Activated CD8-positive, alpha-beta memory T cell treated with anti-CD3 and anti-CD28 coated beads, Interleukin-2, amount 50 U/mL, for 48 hours (primary cell): ENCODE measurements around the gene ATP2A3.

Experiments used
- DNase-seq: peaks from one replicate; pipeline ENCODE4 v3.0.0-alpha.2; 2020

ATP2A3 gene

DNA sequence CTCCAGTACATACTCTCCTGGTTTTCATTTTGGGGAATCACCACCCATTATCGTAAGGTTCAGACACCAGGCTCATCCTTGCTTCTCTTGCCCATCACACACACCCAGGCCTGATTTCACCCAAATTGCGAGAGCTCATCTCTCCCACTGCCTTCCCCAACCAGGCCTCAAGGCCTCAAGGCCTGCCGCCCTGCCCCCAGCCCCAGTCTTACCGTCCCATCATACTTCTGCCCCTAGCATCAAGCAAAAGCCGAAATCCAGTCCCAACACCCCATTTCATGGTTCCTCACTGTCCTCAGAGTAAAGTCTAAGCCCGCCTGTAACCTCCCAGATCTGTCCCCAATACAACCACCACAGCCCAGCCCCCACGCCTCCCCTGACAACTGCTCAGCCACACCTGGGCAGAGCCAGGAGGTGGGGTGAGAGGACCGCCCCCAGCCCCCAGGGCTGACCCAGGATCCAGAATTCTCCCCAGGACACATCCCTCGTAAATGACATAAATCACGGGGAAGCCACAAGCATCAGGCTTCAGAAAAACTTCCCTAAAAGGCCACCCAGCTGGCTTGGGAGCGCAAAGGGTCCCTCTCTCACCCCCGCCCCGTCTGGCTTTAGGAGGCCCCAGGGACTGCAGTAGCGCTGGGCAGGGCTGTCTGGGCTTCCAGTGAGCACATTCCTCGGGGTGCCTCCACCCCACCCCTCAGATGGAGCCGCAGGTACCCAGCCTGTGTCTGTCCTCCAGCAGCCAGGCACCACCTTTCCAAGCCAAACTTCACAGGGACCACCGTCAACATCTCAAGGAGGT lies 38.4 kb downstream of the ATP2A3 start:
- DNase-seq, result no peak

DNA sequence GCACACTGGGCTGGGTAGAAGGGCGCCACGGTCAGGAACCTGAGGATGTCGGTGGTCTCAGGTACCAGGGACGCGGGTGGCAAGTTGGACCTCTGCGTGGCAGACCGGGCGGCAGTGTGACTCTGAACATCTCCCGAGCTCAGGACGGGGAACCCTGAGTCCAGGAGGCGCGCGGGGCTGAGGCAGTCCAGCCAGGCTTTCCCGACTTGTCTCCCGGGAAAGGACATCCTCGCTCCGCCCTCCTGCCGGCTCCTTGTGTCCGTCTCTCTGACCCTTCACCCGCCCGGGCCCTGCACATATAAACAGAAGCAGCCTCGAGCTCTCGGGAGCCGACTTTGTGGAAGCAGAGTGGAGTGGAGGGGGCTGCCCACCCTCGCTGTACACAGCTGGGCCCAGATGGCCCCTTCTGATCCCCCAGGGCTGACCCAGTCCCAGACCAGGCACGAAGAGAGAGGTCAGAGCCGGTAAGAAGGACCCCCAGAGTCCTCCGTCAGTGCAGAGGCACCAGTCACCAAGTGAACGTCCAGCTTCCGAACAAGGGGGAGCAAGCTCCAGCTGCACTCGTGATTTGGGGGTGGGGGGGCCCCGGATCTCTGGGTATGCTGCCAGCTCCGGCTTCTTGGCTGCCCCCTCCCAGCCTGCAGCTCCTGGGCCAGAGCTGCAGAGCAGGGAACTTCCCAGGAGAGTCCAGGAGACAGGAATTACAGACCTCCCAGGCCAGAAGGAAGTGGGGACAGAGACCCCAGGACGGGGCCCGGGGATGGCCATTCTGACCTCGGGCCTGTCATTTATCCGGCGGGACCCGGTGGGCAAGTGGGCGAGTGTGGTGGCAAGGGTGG lies 39.5 kb downstream of the ATP2A3 start:
- DNase-seq, result no peak

DNA sequence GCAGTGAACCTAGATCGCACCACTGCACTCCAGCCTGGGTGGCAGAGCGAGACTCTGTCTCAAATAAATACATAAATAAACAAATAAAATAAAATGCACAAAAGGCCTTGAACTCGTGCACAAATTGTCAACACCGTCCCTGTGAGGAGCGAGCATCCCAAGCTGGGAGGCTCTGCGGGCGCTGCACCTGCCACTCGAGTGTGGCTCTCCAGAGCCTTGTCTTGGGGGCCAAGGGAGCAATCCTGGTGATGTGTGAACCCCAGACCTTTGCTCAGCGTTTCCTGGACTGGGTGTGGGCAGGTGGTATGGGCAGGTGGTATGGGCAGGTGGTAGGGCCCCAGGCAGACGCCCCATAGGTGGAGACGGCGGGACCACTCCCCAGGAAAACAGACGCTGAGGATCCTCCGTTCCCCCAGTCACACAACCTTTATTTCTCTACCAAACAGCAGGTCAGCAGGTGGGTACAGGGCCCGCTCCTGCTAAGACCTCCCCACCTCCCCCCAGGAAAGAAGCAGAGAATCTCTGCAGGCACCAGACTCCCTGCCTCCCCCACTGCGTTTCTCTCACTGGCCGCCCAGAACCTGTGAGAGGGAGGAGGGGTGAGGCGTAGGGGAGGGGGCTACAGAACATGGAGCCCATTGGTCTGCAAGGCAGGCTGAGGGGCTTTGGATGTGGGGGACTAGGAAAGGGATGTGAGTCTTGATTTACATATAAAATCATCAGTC lies 40.6 kb downstream of the ATP2A3 start:
- DNase-seq, result no peak

DNA sequence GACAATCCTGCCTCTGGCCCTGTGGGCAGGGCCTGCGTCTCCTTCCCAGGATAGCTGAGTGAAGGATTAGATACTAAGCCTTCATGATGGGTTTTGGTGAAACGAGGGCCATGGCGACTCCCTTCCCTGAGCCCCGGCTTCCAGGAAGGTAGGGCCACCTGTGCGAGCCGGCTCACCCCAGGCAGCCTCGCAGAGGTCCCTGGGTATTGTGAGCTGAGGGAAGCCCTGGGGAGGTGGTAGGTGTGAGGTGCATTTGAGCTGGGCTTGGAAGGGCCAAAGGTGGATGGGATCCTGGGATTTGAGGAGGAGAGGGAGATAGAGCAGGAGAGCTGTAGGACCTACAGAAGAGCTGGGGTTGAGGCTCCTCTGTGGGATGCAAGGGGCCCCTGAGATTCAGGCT lies 41.5 kb downstream of the ATP2A3 start:
- no peak for DNase-seq

DNA sequence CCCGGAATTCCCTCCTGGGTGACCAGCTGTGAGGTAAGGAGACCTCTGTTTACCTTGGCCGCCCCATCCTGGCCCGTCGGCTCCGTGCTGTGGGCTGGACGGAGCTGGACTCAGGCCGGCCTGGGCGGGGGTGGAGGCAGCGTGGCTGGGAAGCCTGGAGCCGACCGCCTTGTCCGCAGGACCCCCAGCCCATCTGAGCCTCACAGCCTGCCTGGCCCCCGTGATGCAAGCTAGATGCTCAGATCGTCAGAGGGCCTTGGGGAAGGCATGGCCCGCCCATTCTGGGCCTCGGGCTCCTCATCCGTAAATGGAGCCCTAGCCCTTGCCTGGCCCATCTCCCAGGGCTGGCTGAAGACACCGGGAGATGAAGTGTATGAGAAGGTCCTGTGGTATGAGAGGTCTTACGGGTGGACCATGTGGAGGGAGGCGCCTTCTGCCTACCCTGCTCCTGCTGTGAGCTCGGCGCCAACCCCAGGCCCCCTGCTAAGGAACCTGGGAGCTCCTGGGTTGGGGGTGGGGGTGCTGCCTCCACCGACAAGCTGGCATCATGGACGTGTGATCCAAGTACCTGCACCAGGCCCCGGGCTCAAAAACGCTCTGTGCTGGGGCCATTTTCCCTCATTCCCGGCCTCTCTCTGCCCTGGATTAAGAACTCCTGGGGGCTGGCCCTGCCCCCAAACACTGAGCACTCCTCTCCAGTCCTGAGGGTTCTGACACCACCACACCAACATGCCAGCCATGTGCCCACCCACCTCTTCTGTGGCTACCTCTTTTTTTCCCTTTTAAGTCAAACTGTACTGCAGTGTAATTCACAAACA lies 42.5 kb downstream of the ATP2A3 start:
- DNase-seq, result no peak

DNA sequence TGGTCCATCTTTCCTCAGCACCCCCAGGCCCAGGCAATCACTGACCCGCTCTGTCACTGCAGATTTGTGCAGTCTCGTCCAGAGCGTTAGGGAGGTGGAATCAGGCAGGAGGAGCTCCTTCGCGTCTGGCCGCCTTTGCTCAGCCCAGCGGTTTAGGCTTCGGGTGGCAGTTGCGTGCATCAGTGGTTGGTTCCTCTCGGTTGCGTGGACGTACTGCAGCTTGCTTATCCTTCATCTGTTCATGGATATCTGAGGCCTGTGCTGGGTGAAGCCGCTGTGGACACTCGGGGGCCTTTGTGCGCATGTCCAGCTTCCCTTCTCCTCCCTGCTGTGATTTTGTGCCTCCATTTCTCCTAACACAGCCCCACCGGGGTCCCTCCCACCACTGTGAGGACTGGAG lies 43.2 kb downstream of the ATP2A3 start:
- DNase-seq, result no peak

DNA sequence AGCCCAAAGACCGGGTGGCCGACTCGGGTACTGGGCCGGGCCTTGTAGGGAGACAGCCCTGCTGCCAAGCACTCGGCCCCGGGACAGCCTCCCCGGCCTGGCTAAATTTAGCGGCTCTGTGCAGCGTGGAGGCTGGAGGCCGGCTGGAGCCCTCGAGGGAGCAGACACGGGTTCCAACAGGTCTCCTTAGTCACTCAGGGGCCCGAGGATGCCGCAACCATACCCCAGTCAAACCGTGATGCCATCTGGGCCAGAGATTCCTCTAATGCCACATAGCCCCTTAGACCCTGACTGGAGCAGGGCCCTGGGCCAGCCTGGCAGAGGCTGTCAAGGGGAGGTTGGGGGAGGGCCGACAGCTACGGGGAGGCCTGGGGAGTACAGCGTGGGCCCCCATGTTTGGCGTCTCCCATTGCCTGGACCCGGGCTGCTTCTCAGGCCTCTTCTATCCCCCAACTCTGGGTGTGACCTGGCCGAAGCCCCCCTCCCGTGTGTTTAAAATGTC lies 45.1 kb downstream of the ATP2A3 start:
- no peak for DNase-seq

DNA sequence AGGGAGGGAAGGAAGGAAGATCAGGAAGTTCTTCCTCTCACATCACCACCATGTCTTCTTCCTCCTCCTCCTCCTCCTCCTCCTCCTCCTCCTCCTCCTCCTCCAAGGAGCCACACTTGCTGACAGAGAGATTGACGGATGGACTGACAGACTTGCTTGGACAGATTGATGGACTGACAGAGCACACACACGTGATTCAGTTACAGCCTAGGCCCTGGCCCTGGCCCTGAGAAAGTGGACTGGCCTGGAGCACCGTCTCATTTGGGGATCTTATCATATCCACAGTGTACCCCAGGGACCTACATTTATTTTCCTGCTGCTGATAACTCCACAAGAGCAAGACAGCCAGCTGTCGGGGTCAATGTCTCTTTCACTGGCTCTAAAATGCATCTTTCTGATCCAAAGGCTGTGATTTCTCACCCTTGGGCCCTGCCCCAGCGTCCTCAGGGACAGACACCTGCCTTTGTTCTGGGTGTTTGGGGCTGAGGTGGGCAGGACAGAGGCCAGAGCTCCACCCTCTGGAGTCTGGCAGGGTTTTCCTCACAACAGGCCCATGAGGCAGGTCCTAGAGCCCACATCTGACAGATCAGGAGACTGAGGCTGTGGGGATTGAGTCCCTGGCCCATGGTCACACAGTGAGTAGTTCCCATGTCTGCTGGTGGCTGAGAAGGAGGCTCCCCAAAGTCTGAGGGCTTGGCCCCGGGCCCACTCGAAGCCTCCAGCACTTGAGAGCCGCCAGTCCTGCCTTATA lies 45.7 kb downstream of the ATP2A3 start:
- DNase-seq, result no peak

DNA sequence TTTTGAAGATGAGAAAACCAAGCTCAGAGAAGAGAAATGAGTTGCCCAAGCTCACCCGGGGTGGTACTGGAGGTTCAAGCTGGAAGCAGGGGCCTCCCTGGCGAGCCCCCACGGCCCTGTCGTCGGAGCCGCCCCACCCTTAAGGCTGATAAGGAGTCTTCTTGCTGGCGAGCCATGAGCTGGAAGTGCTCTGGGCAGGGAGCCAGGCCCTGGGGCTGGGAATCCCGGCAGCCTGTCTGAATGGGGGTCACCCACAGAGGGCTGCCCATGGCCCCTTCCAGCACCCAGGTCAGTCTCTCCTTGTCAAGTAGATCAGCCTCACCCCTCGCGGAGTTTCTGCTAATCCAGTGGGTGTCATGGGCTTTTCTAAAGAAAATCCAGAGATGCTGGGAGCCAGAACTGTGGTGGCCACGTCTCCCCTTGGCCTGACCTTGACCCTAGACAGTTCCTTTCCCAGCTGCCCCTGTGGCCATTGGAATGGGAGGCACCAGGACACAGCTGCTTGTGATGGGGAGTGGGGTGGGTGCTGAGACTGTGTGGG lies 46.8 kb downstream of the ATP2A3 start:
- DNase-seq, result no peak

DNA sequence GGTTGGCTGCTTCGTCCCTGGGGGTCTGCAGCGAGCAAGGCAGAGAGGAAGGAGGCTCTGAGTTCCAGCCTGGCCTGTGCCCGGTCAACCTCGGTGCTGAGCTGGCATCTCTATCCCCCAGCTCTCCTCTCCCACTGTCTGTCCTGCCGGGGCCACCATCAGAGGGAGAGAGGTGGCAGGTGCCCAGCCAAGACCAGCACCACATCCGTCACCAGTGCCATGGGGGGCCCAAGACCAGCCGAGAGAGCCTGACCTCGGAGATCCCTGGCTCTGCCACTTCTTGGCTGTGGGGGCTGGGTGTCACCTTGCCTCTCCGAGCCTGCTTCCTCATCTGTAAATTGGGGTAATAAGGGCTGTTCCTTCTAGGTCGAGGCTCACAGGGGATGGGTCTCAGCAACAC lies 47.4 kb downstream of the ATP2A3 start:
- no peak for DNase-seq

DNA sequence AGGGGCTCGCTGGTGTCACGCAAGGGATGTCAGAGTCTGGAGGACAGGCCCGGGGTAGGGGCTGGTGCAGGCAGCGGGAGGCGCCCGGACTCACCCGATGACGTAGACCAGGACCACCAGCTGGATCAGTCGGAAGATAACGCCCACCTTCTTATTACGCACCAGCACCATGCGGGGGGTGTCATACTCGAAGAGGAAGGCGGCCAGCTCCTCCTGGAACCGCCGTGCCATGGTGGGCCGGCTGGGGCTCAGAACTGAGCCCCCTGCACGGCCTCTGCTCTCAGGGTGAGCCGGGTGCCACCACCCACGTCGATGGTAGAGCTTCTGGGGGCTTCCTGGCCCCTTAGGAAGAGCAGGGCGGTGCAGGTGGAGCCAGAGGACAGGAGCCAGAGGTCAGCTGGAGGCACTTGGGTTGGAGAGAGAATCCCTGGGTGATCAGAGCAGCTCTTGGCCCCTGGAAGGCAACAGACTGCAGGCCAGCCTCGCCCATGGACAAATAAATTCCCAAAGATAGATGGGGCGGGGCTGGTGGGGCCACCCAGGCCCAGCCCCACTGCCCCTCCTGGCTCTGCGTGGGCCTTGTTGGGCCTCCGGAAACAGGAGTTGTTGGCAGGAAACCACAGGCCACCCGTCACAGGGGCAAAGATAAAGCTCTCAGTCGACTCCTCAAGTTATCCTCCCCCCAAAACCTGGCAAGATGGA lies 48.1 kb downstream of the ATP2A3 start, which contains the start of gene P2RX1:
Gene P2RX1, minus strand, starts transcription at position 471 of the 702 bp plus-strand sequence. Its CDS starts 240 bp downstream, at position 231.
- peak; percentile 73 for DNase-seq

DNA sequence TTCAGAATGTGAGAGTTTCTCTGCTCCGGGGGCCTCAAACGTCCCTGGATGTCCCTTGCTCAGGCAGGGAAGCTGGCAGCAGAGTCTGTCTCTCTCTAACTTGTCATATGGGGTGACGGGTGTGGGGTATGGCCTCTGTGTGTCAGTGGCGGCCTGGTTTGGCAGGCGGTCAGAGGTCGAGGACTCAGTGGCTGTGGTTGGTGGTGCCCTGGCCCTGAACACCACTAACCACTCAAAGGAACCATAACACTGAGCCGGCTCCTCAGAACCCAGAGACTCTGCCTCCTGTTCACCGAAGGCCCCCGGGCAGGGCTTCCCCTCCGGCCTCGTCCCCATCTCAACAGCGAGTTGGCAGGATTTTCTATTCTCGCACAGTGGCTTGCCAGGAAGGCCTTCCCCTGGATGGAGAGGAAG lies 48.6 kb downstream of the ATP2A3 start:
- DNase-seq, result no peak

DNA sequence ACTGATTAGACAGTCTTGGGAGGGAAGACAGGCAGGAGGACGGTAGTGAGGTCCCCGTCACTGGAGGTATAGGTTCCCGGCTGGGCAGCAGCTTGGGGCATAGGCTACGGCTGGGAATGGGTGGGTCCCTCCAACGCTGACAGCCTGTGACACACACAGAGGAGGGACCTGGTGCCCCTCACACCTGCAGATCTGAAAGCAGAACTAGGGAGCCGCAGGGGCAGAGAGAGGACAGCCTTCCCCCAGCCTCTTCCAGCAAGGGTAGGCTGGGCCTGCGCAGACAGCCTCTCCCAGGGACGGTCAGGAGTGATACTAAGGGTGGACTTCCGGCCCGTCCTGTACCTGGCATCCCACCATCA lies 49.9 kb downstream of the ATP2A3 start:
- no peak for DNase-seq

DNA sequence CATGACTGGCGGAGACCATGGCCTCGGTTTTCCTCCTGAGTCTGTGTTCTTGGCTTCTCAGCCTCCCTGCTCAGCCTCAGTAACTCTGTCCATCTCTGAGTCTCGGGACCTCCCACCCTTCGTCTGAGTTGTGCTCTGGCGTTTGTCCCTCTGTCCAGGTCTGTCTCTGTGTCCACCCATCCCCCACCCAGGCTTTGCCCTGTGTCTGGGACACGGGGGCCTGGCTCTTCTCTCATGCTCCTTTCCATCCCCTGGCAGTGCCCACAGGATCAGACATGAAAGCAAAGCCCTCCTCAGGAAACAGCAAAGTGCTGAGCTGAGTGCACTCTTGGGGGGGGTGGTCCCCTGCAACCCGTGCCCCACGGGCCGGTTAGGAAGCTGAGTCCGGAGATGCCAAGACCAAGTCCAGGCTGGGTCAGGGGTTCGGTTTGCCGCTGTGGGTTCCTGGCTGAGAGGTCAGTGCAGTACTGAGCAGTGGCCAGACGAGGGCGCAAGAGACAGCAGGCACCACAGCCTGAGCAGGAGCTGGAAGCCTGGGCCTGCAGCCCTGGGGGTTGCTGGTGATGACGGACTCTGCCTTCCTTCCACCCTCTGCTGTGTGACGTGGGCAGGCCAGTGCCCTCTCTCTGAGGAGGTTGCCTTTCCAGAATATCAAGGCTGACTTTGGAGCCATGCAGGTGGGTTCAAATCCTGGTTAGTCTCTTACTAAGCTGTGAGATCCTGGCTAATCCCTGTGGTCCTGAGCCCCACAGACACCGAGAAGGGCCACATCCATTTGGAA lies 50.5 kb downstream of the ATP2A3 start:
- peak; percentile 94 for DNase-seq

DNA sequence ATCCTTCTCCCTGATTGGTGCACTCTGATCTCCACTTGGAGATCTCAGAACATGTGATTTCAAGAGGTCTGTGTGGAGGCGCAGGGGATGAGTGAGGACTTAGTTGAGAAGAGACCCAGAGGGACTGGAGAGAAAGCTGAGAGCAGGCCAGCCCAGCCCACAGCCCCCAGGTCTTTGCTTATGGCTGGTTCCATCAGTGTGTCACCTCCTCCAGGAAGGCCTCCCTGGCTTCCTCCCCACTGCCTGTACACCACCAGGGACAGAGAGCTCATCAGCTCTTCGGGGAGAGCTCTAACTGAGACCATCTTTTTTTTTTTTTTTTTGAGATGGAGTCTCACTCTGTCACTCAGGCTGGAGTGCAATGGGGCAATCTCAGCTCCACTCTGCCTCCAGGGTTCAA lies 51.4 kb downstream of the ATP2A3 start:
- no peak for DNase-seq

DNA sequence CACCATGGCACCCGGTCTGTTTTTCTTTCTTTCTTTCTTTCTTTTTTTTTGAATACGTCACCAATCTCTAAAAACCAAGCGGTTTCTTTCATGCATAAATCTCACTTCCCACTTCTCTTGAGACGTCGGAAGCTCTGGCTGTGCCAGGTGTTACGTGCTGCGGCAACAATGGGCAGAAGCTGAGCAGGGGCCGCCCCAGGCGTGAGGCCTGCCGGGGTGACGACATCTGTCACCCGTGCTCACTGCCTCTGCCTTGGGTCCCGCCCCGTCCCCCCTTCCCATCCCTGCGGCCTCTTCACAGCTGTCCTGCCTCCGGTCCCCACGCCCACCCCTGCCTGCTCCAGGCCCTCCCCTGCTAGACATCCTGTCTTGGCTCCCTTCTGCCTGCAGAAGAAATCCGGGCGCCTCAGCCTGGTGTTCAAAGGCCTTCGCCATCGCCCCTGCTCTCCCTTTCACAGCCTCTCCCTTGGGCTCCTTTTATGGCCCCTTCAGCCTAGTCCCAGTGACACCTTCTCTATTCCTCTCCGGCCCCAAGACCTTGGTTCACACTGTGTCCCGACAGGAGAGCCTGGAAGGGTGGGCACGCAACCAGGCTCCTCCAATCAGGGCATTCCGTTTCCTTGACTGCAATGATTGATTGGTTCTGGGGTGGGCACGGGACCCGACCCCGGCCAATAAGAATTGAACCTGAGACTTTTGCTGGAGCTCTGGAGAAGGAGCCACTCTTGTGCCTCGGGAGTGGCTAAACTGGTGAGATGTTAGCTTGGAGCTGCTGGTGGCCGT lies 52.8 kb downstream of the ATP2A3 start:
- DNase-seq, result peak; percentile 82

DNA sequence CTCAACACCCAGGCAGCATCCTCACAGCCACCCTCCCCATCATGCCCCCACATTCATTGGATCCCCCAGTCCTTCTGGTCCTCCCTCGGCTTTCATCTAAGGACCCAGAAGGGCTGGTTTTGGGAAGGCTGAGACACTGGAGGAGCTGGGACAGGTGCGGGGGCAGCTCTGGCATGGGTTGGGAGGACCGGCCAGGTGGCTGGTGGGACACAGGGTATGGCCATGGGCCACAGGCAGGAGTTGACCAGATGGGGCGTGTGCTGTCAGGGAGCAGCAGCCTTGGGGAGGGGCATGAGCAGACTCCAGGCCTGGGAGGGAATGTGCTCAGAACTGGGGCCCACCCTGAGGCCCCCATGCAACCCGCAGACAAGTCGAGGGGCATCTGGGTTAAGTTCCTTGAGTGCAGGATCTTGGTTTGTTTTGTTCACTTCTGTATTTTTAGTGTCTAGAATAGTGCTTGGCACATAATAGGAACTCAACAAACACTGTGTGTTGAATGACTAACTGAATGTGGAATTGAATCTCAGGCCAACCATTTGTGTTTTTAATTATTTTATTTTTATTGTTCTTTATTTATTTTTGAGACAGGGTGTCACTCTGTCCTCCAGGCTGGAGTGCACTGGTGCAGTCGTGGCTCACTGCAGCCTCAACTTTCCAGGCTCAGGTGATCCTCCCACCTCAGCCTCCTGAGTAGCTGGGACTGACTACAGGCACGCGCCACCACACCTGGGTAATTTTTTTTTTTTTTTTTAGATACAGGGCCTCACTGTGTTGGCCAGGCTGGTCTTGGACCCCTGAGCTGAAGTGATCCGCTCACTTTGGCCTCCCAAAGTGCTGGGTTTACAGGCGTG lies 53.6 kb downstream of the ATP2A3 start:
- DNase-seq, result no peak

DNA sequence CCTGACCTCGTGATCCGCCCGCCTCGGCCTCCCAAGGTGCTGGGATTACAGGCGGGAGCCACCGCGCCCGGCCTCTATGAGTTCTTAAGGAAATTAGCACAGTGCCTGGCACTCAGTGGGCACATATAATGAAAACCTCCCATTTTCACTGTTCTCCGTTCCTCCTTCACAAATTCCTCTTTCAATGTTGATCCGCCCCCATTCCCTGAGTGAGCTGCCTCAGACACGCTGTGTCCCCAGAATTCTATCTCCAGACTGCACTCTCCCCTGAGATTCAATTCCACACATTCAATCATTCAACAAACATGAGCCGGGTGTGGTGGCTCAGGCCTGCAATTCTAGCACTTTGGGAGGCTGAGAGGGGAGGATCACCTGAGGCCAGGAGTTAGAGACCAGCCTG lies 55.0 kb downstream of the ATP2A3 start:
- DNase-seq, result no peak
